Fibroblast of lung (primary cell): Measurements from ENCODE around the gene ZBTB1. TPM values are rescaled to one million over a fixed set of nuclear protein-coding genes. Genes with fewer than 3 reads are reported as not detected.

Source experiments
- DNase-seq, 2 donors: peaks; one replicate each; pipeline versions ENCODE4 v3.0.0 to v3.0.0-alpha.2; 2010; ENCODE audit warnings: low read depth in 2 of 2
- H2AFZ ChIP-seq: 2 replicates; pipeline ENCODE4 v1.5.1; 2012; ENCODE audit warnings: low read length, control low read depth, inconsistent platforms
- H3K27ac ChIP-seq: 2 replicates; pipeline ENCODE4 v1.5.1; 2011; ENCODE audit warnings: low read length, control low read depth; ENCODE audit not compliant: insufficient read depth
- H3K27me3 ChIP-seq: 2 replicates; pipeline ENCODE4 v1.5.1; 2011; ENCODE audit warnings: mild to moderate bottlenecking, low read length; ENCODE audit not compliant: control insufficient read depth, insufficient read depth
- H3K36me3 ChIP-seq: 2 replicates; pipeline ENCODE4 v1.5.1; 2011; ENCODE audit warnings: low read length; ENCODE audit not compliant: control insufficient read depth, insufficient read depth
- H3K4me1 ChIP-seq: 2 replicates; pipeline ENCODE4 v1.5.1; 2011; ENCODE audit warnings: low read length; ENCODE audit not compliant: control insufficient read depth, insufficient read depth; ENCODE audit errors: extremely low read depth
- H3K4me2 ChIP-seq: 2 replicates; pipeline ENCODE4 v1.5.1; 2011; ENCODE audit warnings: low read length, control low read depth; ENCODE audit not compliant: insufficient read depth; ENCODE audit errors: extremely low read depth
- H3K4me3 ChIP-seq, 4 experiments: fragments of 200-600 bp in 1 of 4; sonication (generic) in 1 of 4; replicated peaks in 1 of 4; 2 replicates each; pipeline ENCODE4 v1.5.1; 2011 to 2016; ENCODE audit warnings: low read length in 4 of 4, low read depth in 3 of 4, mild to moderate bottlenecking in 3 of 4, control low read depth in 2 of 4, inconsistent platforms in 1 of 4, mixed read lengths in 1 of 4; ENCODE audit not compliant: insufficient read depth in 1 of 4; ENCODE audit errors: control extremely low read depth in 1 of 4
- H3K79me2 ChIP-seq: 2 replicates; pipeline ENCODE4 v1.5.1; 2012; ENCODE audit warnings: mild to moderate bottlenecking, low read length, inconsistent platforms; ENCODE audit not compliant: control insufficient read depth, insufficient read depth
- H3K9ac ChIP-seq: 2 replicates; pipeline ENCODE4 v1.5.1; 2011; ENCODE audit warnings: mild to moderate bottlenecking, low read length, control low read depth; ENCODE audit not compliant: insufficient read depth
- H3K9me3 ChIP-seq: 2 replicates; pipeline ENCODE4 v1.5.1; 2012; ENCODE audit warnings: low read depth, low read length; ENCODE audit not compliant: control insufficient read depth, insufficient read depth
- H4K20me1 ChIP-seq: 2 replicates; pipeline ENCODE4 v1.5.1; 2011; ENCODE audit warnings: low read length; ENCODE audit not compliant: control insufficient read depth, insufficient read depth; ENCODE audit errors: extremely low read depth
- EZH2 ChIP-seq: IDR thresholded peaks from 2 replicates; pipeline ENCODE4 v1.5.1; 2012; ENCODE audit warnings: low read length, control low read depth, mild to moderate bottlenecking; ENCODE audit errors: missing control alignments
- polyA minus RNA-seq: library from RNA; depleted of rRNA, polyadenylated mRNA; stranded (reverse); fragments of >200 nt; gene quantifications from 2 replicates; pipeline ENCODE4 v1.2.3, GENCODE V29; 2011; ENCODE audit warnings: low replicate concordance
- polyA plus RNA-seq, 2 donors: library from polyadenylated mRNA; depleted of rRNA in 1 of 2; stranded (reverse) in 1 of 2; unstranded in 1 of 2; fragments of >200 nt; gene quantifications; 2 replicates each; pipeline ENCODE4 v1.2.1, GENCODE V29; 2011 to 2012; ENCODE audit warnings: missing spikeins in 1 of 2
- total RNA-seq: library from RNA; depleted of rRNA; stranded (reverse); fragments of >200 nt; gene quantifications from 2 replicates; pipeline ENCODE4 v1.2.1, GENCODE V29; 2014
- TF ChIP-seq, protein P1 (sequence below), 2 donors: IDR thresholded peaks in 1 of 2; conservative IDR thresholded peaks in 1 of 2; 1 replicate in 1 of 2; 2 replicates in 1 of 2; pipeline ENCODE4 v1.5.1; 2011 to 2012; ENCODE audit warnings: low read length in 2 of 2, control low read depth in 1 of 2, inconsistent platforms in 1 of 2, low read depth in 1 of 2, mild to moderate bottlenecking in 1 of 2

ZBTB1 gene, protein sequence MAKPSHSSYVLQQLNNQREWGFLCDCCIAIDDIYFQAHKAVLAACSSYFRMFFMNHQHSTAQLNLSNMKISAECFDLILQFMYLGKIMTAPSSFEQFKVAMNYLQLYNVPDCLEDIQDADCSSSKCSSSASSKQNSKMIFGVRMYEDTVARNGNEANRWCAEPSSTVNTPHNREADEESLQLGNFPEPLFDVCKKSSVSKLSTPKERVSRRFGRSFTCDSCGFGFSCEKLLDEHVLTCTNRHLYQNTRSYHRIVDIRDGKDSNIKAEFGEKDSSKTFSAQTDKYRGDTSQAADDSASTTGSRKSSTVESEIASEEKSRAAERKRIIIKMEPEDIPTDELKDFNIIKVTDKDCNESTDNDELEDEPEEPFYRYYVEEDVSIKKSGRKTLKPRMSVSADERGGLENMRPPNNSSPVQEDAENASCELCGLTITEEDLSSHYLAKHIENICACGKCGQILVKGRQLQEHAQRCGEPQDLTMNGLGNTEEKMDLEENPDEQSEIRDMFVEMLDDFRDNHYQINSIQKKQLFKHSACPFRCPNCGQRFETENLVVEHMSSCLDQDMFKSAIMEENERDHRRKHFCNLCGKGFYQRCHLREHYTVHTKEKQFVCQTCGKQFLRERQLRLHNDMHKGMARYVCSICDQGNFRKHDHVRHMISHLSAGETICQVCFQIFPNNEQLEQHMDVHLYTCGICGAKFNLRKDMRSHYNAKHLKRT
- total RNA-seq: 40.5 and 45.7 TPM in 2 replicates
- 24.4 and 39.1 TPM in 2 replicates for polyA plus RNA-seq
- polyA plus RNA-seq (2012): 16.7 and 24.6 TPM in 2 replicates
- 0.67 and 2.4 TPM in 2 replicates for polyA minus RNA-seq

GRCh38 chr14:64504310-64504896, at the start of gene ZBTB1:
ZBTB1 (plus strand) TSS chr14:64504770; CDS start chr14:64521505, 16,735 bp downstream.
- peaks cover 12% of the 10 kb centered on the region for H4K20me1 ChIP-seq
- TF ChIP-seq EZH2: no peak
- TF ChIP-seq, protein P1, sequence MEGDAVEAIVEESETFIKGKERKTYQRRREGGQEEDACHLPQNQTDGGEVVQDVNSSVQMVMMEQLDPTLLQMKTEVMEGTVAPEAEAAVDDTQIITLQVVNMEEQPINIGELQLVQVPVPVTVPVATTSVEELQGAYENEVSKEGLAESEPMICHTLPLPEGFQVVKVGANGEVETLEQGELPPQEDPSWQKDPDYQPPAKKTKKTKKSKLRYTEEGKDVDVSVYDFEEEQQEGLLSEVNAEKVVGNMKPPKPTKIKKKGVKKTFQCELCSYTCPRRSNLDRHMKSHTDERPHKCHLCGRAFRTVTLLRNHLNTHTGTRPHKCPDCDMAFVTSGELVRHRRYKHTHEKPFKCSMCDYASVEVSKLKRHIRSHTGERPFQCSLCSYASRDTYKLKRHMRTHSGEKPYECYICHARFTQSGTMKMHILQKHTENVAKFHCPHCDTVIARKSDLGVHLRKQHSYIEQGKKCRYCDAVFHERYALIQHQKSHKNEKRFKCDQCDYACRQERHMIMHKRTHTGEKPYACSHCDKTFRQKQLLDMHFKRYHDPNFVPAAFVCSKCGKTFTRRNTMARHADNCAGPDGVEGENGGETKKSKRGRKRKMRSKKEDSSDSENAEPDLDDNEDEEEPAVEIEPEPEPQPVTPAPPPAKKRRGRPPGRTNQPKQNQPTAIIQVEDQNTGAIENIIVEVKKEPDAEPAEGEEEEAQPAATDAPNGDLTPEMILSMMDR (conservative IDR thresholded peaks at IDR 0.05 in 1 of 2, IDR thresholded peaks at IDR 0.05 in 1 of 2; ENCODE audit: low read depth in 1 of 2, low read length in 2 of 2): no peak
- peaks cover 61% of the 10 kb centered on the region for H3K79me2 ChIP-seq
- peak; percentile 85 to 91 for DNase-seq
- H3K27me3 ChIP-seq: no peaks in the 10 kb centered on the region
- H3K36me3 ChIP-seq: no peaks in the 10 kb centered on the region
- peak within 1 kb of the TSS; percentile 92 for H3K4me2 ChIP-seq
- H3K4me1 ChIP-seq: peaks cover 13% of the 10 kb centered on the region
- H3K9me3 ChIP-seq: no peaks in the 10 kb centered on the region
- H2AFZ ChIP-seq: no peak within 1 kb of the TSS
- peak within 1 kb of the TSS; percentile 98 for H3K27ac ChIP-seq
- peak within 1 kb of the TSS; percentile 73 to 90 (median 88) for H3K4me3 ChIP-seq
- H3K9ac ChIP-seq: peak within 1 kb of the TSS; percentile 97

DNA sequence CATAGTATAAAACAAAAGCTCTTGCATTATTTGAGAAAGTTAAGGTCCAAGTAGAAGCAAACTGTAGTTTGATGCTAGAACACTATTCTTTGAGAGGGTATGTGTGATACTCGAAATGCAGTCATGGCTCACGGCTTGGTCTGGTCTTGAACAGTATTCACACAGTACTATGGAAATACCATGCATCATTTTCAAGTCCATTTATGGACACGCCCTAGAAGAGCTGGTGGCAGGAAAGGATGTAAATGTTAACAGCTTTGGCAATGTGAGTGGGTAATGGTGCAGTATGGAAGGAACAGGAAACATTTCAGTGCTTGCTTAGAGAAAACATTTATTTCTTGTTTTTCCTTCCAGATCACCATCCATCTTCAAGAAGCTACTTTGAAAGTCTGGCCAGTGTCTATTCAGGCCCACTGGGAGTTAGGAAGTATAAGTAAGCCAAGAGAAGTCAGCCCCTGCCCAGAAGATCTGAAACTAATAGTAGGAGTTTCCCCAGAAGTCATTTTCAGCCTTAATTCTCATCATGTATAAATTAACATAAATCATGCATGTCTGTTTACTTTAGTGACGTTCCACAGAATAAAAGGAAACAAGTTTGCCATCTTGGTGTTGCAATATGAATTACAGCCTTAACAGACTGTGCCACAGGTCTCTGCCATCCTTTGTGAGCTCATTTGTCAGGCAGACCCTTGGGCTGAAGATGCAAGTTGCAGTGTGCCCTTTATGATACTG, 45.0 kb upstream of the ZBTB1 start:
- no peaks in the 10 kb centered on the region for H4K20me1 ChIP-seq
- peak in 1 of 2 donors; percentile 22 for DNase-seq
- no peak overlapping the region for H3K27ac ChIP-seq
- no peaks in the 10 kb centered on the region for H3K4me1 ChIP-seq
- H3K9me3 ChIP-seq: no peaks in the 10 kb centered on the region
- H3K4me3 ChIP-seq: no peak overlapping the region
- H3K79me2 ChIP-seq: no peaks in the 10 kb centered on the region
- TF ChIP-seq, protein P1 (conservative IDR thresholded peaks at IDR 0.05 in 1 of 2, IDR thresholded peaks at IDR 0.05 in 1 of 2; ENCODE audit: low read depth in 1 of 2, low read length in 2 of 2): no peak
- no peak for TF ChIP-seq EZH2
- peaks cover 4% of the 10 kb centered on the region for H3K36me3 ChIP-seq
- H2AFZ ChIP-seq: no peak overlapping the region
- H3K9ac ChIP-seq: no peak overlapping the region
- H3K27me3 ChIP-seq: no peaks in the 10 kb centered on the region
- H3K4me2 ChIP-seq: no peak overlapping the region
